DND-41 (cell line): ENCODE measurements around the gene CYP27C1.

Source experiments
- CTCF ChIP-seq: IDR thresholded peaks from 2 replicates; pipeline ENCODE4 v1.5.1; 2012; ENCODE audit warnings: borderline replicate concordance, low read length, moderate library complexity, mild to moderate bottlenecking; ENCODE audit not compliant: poor library complexity, severe bottlenecking; ENCODE audit errors: extremely low read depth
- EZH2 ChIP-seq: IDR thresholded peaks from 3 replicates; pipeline ENCODE4 v1.6.1; 2012; ENCODE audit warnings: borderline replicate concordance, low read depth, mild to moderate bottlenecking, moderate library complexity, low read length, inconsistent platforms; ENCODE audit not compliant: severe bottlenecking

DNA sequence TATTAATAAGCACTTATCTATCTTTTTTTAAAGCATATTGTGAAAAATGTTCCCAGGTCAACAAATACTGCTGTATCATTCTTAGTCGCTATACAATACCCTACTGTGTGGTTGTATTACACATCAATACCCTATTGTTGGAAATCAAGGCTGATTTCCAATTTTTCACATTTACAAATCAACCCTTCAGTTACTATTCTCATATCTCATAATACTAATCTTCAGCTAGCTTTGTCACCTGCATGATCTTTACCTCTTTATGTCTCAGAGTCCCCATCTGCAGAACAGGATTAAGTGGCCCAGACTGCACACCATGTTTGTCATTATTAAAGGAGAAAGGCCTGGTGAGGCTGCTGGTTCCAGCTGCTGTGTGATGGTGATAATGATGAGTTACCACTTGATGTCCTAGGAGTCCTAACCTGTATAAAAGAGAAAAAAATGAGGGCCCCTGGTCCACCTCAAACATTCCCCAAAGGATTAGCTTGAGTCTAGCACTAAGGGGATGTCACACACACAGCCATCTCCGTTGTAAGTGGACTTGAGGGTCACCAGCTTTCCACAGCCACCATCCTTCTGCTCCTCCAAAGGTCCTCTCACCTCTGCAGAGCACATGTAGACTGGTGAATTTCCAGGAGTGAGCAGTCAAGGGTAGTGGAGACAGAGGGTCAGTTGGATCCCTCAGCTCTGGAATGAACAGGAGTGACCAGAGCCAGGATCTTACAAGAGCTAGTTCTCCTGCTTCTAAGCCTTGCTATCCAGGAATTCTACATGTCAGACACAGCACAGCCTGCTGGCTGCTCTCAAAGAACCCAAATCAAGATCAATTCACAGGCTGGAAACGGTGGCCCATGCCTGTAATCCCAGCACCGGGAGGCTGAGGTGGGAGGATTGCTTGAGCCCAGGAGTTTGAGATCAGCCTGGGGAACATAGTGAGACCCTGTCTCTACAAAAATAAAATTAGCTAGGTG lies 77.2 kb downstream of the CYP27C1 start:
- TF ChIP-seq CTCF (no peak), EZH2 (no peak)
